Esophagus muscularis mucosa (tissue), 2 donors: Measurements from ENCODE around the gene SLC35F4.

Source experiments
- EP300 ChIP-seq: sonication (generic); formaldehyde crosslinking; IDR thresholded peaks from one replicate; pipeline ENCODE4 v1.6.1; 2017; ENCODE audit warnings: antibody characterized with exemption
- POLR2A ChIP-seq: fragments of 450-650 bp; IDR thresholded peaks from one replicate; pipeline ENCODE4 v1.6.1; 2017; ENCODE audit warnings: antibody characterized with exemption, moderate library complexity, mild to moderate bottlenecking, low read depth

- TF ChIP-seq EP300, result no peak
- no peak for TF ChIP-seq POLR2A
These were observed 346.8 kb downstream of the SLC35F4 start for GRCh38 chr14:57519043-57519442.
